Colonic mucosa (tissue), 4 donors: Measurements from ENCODE around the gene VANGL1. TPM values are rescaled to one million over a fixed set of nuclear protein-coding genes. Genes with fewer than 3 reads are reported as not detected.
A peak's percentile ranks its signal among the peaks of the same experiment; 100 is the strongest.

Source experiments
- DNase-seq: peaks from one replicate; pipeline ENCODE4 v3.0.0-alpha.2; 2020
- H3K27ac ChIP-seq: fragments of 200-600 bp; one replicate; pipeline ENCODE4 v1.8.0; 2021
- H3K27me3 ChIP-seq: fragments of 200-600 bp; one replicate; pipeline ENCODE4 v1.8.0; 2021
- H3K36me3 ChIP-seq: fragments of 200-600 bp; one replicate; pipeline ENCODE4 v1.8.0; 2021
- H3K4me1 ChIP-seq: fragments of 200-600 bp; one replicate; pipeline ENCODE4 v1.8.0; 2021; ENCODE audit warnings: mild to moderate bottlenecking
- H3K4me3 ChIP-seq: fragments of 200-600 bp; one replicate; pipeline ENCODE4 v1.8.0; 2021
- H3K9ac ChIP-seq, 2 donors: one replicate each; pipeline ENCODE4 v1.7.0; 2013; ENCODE audit warnings: control low read depth in 2 of 2, low read depth in 2 of 2, low read length in 2 of 2
- H3K9me3 ChIP-seq: fragments of 200-600 bp; one replicate; pipeline ENCODE4 v1.8.0; 2021
- CTCF ChIP-seq: fragments of 200-600 bp; IDR thresholded peaks from one replicate; pipeline ENCODE4 v1.8.0; 2022; ENCODE audit warnings: antibody characterized with exemption, mild to moderate bottlenecking
- intact Hi-C: fragments of 100-400 bp; cut with DNase I; formaldehyde crosslinking; loops from one replicate; pipeline ENCODE4 v1.14.1; 2022
- total RNA-seq, 2 donors: library from RNA; stranded (reverse); fragmentation: NEBNext Ultra II Directional in 1 of 2; extraction: Animal tissue kit (Norgen Biotek cat#: 25700) in 1 of 2; gene quantifications; one replicate each; pipeline ENCODE4 v1.2.1, GENCODE V29; 2021
- donor health status: healthy.
- donor health status: DM: no; HTN: no; CAD: no.
- donor health status: DM: no; HTN: no; CAD: no.

Gene VANGL1
- total RNA-seq, 2 donors from 2014 or later = 14.7 to 23.8 TPM

GRCh38 chr1:115647047-115647446, 5.3 kb downstream of the VANGL1 start:
- H3K27me3 ChIP-seq = no peaks in the 10 kb centered on the region
- TF ChIP-seq CTCF = no peak
- intact Hi-C loops = no loop called here
- no peak overlapping the region for H3K27ac ChIP-seq
- DNase-seq = no peak
- no peak overlapping the region for H3K9ac ChIP-seq
- no peaks in the 10 kb centered on the region for H3K36me3 ChIP-seq
- no peaks in the 10 kb centered on the region for H3K9me3 ChIP-seq
- no peak overlapping the region for H3K4me3 ChIP-seq
- peaks cover 28% of the 10 kb centered on the region for H3K4me1 ChIP-seq

- H3K27ac ChIP-seq = peak overlapping the region; percentile 17
- peaks cover 28% of the 10 kb centered on the region for H3K4me1 ChIP-seq
These were observed 5.7 kb downstream of the VANGL1 start for GRCh38 chr1:115647507-115647906.

GRCh38 chr1:115647919-115648650, 6.3 kb downstream of the VANGL1 start:
- Histone ChIP-seq H3K36me3 (no peaks in the 10 kb centered on the region), H3K27me3 (no peaks in the 10 kb centered on the region), H3K4me3 (no peak overlapping the region), H3K9ac (no peak overlapping the region), H3K4me1 (peaks cover 24% of the 10 kb centered on the region), H3K27ac (no peak overlapping the region), H3K9me3 (no peaks in the 10 kb centered on the region)
- TF ChIP-seq CTCF = no peak
- intact Hi-C loops = no loop called here
- DNase-seq = no peak

More at GRCh38 chr1:115647507-115647906, 5.7 kb downstream of the VANGL1 start:
- Histone ChIP-seq H3K9ac (no peak overlapping the region), H3K27me3 (no peaks in the 10 kb centered on the region), H3K36me3 (no peaks in the 10 kb centered on the region), H3K9me3 (no peaks in the 10 kb centered on the region), H3K4me3 (no peak overlapping the region)
- intact Hi-C loops = no loop called here
- no peak for TF ChIP-seq CTCF
- no peak for DNase-seq

- no peaks in the 10 kb centered on the region for H3K27me3 ChIP-seq
- no peak for TF ChIP-seq CTCF
- peak overlapping the region; percentile 39 for H3K27ac ChIP-seq
These were observed 7.2 kb downstream of the VANGL1 start for GRCh38 chr1:115648717-115649691.

GRCh38 chr1:115649964-115650363, 8.2 kb downstream of the VANGL1 start:
- H3K4me1 ChIP-seq = peaks cover 21% of the 10 kb centered on the region
- intact Hi-C loops = no loop called here
- DNase-seq = peak; percentile 73
- H3K9ac ChIP-seq = peak overlapping the region in 1 of 2 donors; percentile 52
- TF ChIP-seq CTCF = no peak
- no peak overlapping the region for H3K4me3 ChIP-seq
- no peaks in the 10 kb centered on the region for H3K36me3 ChIP-seq
- H3K9me3 ChIP-seq = no peaks in the 10 kb centered on the region
- no peaks in the 10 kb centered on the region for H3K27me3 ChIP-seq
- peak overlapping the region; percentile 39 for H3K27ac ChIP-seq

More at GRCh38 chr1:115648717-115649691, 7.2 kb downstream of the VANGL1 start:
- H3K4me1 ChIP-seq = peaks cover 21% of the 10 kb centered on the region
- H3K9ac ChIP-seq = peak overlapping the region in 1 of 2 donors; percentile 52
- no peaks in the 10 kb centered on the region for H3K36me3 ChIP-seq
- intact Hi-C loops = no loop called here
- no peaks in the 10 kb centered on the region for H3K9me3 ChIP-seq
- no peak overlapping the region for H3K4me3 ChIP-seq
- DNase-seq = no peak
